AG04450 (cell line): ENCODE measurements around the gene DRAP1. TPM values are rescaled to one million over a fixed set of nuclear protein-coding genes. Genes with fewer than 3 reads are reported as not detected.

Source experiments
- CTCF ChIA-PET: fragments of 300-600, 350-600 bp; formaldehyde crosslinking; extraction: SDS; loops from one replicate; lab custom pipeline; 2022; ENCODE audit warnings: antibody characterized with exemption, inconsistent platforms; lab: Charles Lee
- POLR2A ChIA-PET: fragments of 350-600 bp; formaldehyde crosslinking; extraction: SDS; loops from one replicate; lab custom pipeline; 2021; ENCODE audit warnings: antibody characterized with exemption, inconsistent platforms; lab: Yijun Ruan, JAX
- DNase-seq: peaks from one replicate; pipeline ENCODE4 v3.0.0-alpha.2; 2011; ENCODE audit warnings: low read depth, low spot score
- H3K27ac ChIP-seq: one replicate; pipeline ENCODE4 v1.5.1; 2012; ENCODE audit warnings: low read depth, low read length, control low read depth
- H3K27me3 ChIP-seq: one replicate; pipeline ENCODE4 v1.6.0; 2012; ENCODE audit warnings: low read length; ENCODE audit not compliant: control insufficient read depth, insufficient read depth
- H3K4me3 ChIP-seq: 2 replicates; pipeline ENCODE4 v1.5.1; 2011; ENCODE audit warnings: mild to moderate bottlenecking, low read depth, low read length, control low read depth
- H3K9me3 ChIP-seq: 2 replicates; pipeline ENCODE4 v1.5.1; 2012; ENCODE audit warnings: low read length; ENCODE audit not compliant: control insufficient read depth, insufficient read depth
- CTCF ChIP-seq: IDR thresholded peaks from 2 replicates; pipeline ENCODE4 v1.5.1; 2011; ENCODE audit warnings: low read depth, low read length, control low read depth, inconsistent platforms
- polyA plus RNA-seq: library from polyadenylated mRNA; depleted of rRNA; stranded (reverse); fragments of >200 nt; gene quantifications from 2 replicates; pipeline ENCODE4 v1.2.3, GENCODE V29; 2011

Gene DRAP1
- polyA plus RNA-seq, 1 experiment: 130 TPM

- ChIA-PET CTCF (interaction anchor here (0.6 to 3.1 kb wide), 3 partner anchors 73 to 298 kb away, joined by 4 to 21 read pairs (median 8); partner anchors contain the start of gene FIBP), POLR2A (interaction anchor here (1.0 to 1.6 kb wide), 5 partner anchors 10 to 102 kb away, joined by 3 to 5 read pairs (median 5); partner anchors contain the start of genes BANF1, CCDC85B and EIF1AD)
- no peaks in the 10 kb centered on the region for H3K27me3 ChIP-seq
- H3K9me3 ChIP-seq: no peaks in the 10 kb centered on the region; the same call in 1 of the 2 replicates
- no peak for TF ChIP-seq CTCF
- peak within 1 kb of the TSS; percentile 89 for H3K4me3 ChIP-seq
- peak within 1 kb of the TSS; percentile 85 for H3K27ac ChIP-seq
- DNase-seq: peak; percentile 95
Observed at GRCh38 chr11:65961267-65962140, 42.3 kb downstream of the DRAP1 start, which contains the start of gene SART1. TSS of gene SART1 (plus strand) at chr11:65961734. CDS start at chr11:65961781, 47 bp downstream.

- Histone ChIP-seq H3K4me3 (peak overlapping the region; percentile 89), H3K9me3 (no peaks in the 10 kb centered on the region; the same call in 1 of the 2 replicates), H3K27ac (peak overlapping the region; percentile 21), H3K27me3 (no peaks in the 10 kb centered on the region)
- TF ChIP-seq CTCF: no peak
- ChIA-PET CTCF (interaction anchor here (0.6 to 3.1 kb wide), 2 partner anchors 74 to 298 kb away, joined by 4 to 21 read pairs; partner anchors contain the start of gene FIBP), POLR2A (interaction anchor here (1.1 to 1.6 kb wide), 3 partner anchors 9 to 47 kb away, joined by 4 to 5 read pairs (median 5); partner anchors contain the start of genes BANF1 and EIF1AD)
- DNase-seq: no peak
Observed at GRCh38 chr11:65962141-65962564, 42.9 kb downstream of the DRAP1 start.

GRCh38 chr11:65964906-65965305 is 45.7 kb downstream of the DRAP1 start:
- no peaks in the 10 kb centered on the region; the same call in 1 of the 2 replicates for H3K9me3 ChIP-seq
- DNase-seq: no peak
- H3K27me3 ChIP-seq: no peaks in the 10 kb centered on the region
- TF ChIP-seq CTCF: no peak
- CTCF ChIA-PET: no interaction called here
- H3K27ac ChIP-seq: no peak overlapping the region
- POLR2A ChIA-PET: no interaction called here
- H3K4me3 ChIP-seq: no peak overlapping the region

- Histone ChIP-seq H3K9me3 (no peaks in the 10 kb centered on the region; the same call in 1 of the 2 replicates), H3K27ac (no peak overlapping the region), H3K4me3 (no peak overlapping the region), H3K27me3 (no peaks in the 10 kb centered on the region)
- TF ChIP-seq CTCF: no peak
- DNase-seq: no peak
- POLR2A ChIA-PET: no interaction called here
- CTCF ChIA-PET: interaction anchor here (0.8 to 1.4 kb wide), 2 partner anchors 26 to 82 kb away, joined by 3 read pairs; no protein-coding TSS in a partner anchor
Observed at GRCh38 chr11:65965986-65966762, 46.9 kb downstream of the DRAP1 start.
